ENCODE data around the gene LDB2. TPM values are rescaled to one million over a fixed set of nuclear protein-coding genes. Genes with fewer than 3 reads are reported as not detected.

LDB2 gene
- total RNA-seq, 1 donor from 2014 or later: 3.1 TPM

GRCh38 chr4:16729336-16729735, 169.1 kb downstream of the LDB2 start:
- Mint-ChIP-seq H3K27ac (ENCODE audit: unreplicated experiment) (peak overlapping the region; percentile 10), H3K36me3 (ENCODE audit: unreplicated experiment) (no peaks in the 10 kb centered on the region), H3K4me1 (ENCODE audit: low read depth, unreplicated experiment) (peaks cover 12% of the 10 kb centered on the region), H3K4me3 (ENCODE audit: unreplicated experiment) (peak overlapping the region; percentile 40), H3K9me3 (ENCODE audit: unreplicated experiment) (no peaks in the 10 kb centered on the region), H3K27me3 (ENCODE audit: unreplicated experiment) (no peaks in the 10 kb centered on the region)
- DNase-seq: no peak
- no peak for TF ChIP-seq CTCF (IDR thresholded peaks at IDR 0.05; ENCODE audit: partially characterized antibody, unreplicated experiment)

GRCh38 chr4:16728849-16729248, 169.6 kb downstream of the LDB2 start:
- H3K9me3 Mint-ChIP-seq (ENCODE audit: unreplicated experiment): no peaks in the 10 kb centered on the region
- H3K27me3 Mint-ChIP-seq (ENCODE audit: unreplicated experiment): peaks cover under 1% of the 10 kb centered on the region
- no peak for DNase-seq
- TF ChIP-seq CTCF (IDR thresholded peaks at IDR 0.05; ENCODE audit: partially characterized antibody, unreplicated experiment): no peak
- no peak overlapping the region for H3K27ac Mint-ChIP-seq (ENCODE audit: unreplicated experiment)
- peaks cover 12% of the 10 kb centered on the region for H3K4me1 Mint-ChIP-seq (ENCODE audit: low read depth, unreplicated experiment)
- no peak overlapping the region for H3K4me3 Mint-ChIP-seq (ENCODE audit: unreplicated experiment)
- no peaks in the 10 kb centered on the region for H3K36me3 Mint-ChIP-seq (ENCODE audit: unreplicated experiment)

GRCh38 chr4:16728111-16728510, 170.3 kb downstream of the LDB2 start:
- H3K4me3 Mint-ChIP-seq (ENCODE audit: unreplicated experiment): no peak overlapping the region
- no peaks in the 10 kb centered on the region for H3K9me3 Mint-ChIP-seq (ENCODE audit: unreplicated experiment)
- peaks cover 2% of the 10 kb centered on the region for H3K27me3 Mint-ChIP-seq (ENCODE audit: unreplicated experiment)
- DNase-seq: no peak
- H3K36me3 Mint-ChIP-seq (ENCODE audit: unreplicated experiment): no peaks in the 10 kb centered on the region
- H3K4me1 Mint-ChIP-seq (ENCODE audit: low read depth, unreplicated experiment): peaks cover 12% of the 10 kb centered on the region
- H3K27ac Mint-ChIP-seq (ENCODE audit: unreplicated experiment): no peak overlapping the region
- TF ChIP-seq CTCF (IDR thresholded peaks at IDR 0.05; ENCODE audit: partially characterized antibody, unreplicated experiment): no peak

GRCh38 chr4:16727218-16727617, 171.2 kb downstream of the LDB2 start:
- no peak overlapping the region for H3K4me3 Mint-ChIP-seq (ENCODE audit: unreplicated experiment)
- DNase-seq: no peak
- H3K4me1 Mint-ChIP-seq (ENCODE audit: low read depth, unreplicated experiment): peaks cover 12% of the 10 kb centered on the region
- H3K27me3 Mint-ChIP-seq (ENCODE audit: unreplicated experiment): peaks cover 2% of the 10 kb centered on the region
- H3K36me3 Mint-ChIP-seq (ENCODE audit: unreplicated experiment): no peaks in the 10 kb centered on the region
- H3K9me3 Mint-ChIP-seq (ENCODE audit: unreplicated experiment): no peaks in the 10 kb centered on the region
- no peak for TF ChIP-seq CTCF (IDR thresholded peaks at IDR 0.05; ENCODE audit: partially characterized antibody, unreplicated experiment)
- no peak overlapping the region for H3K27ac Mint-ChIP-seq (ENCODE audit: unreplicated experiment)

GRCh38 chr4:16726368-16727050, 171.9 kb downstream of the LDB2 start:
- H3K4me3 Mint-ChIP-seq (ENCODE audit: unreplicated experiment): no peak overlapping the region
- peaks cover 12% of the 10 kb centered on the region for H3K4me1 Mint-ChIP-seq (ENCODE audit: low read depth, unreplicated experiment)
- no peaks in the 10 kb centered on the region for H3K36me3 Mint-ChIP-seq (ENCODE audit: unreplicated experiment)
- no peak for DNase-seq
- H3K27me3 Mint-ChIP-seq (ENCODE audit: unreplicated experiment): peaks cover 2% of the 10 kb centered on the region
- H3K9me3 Mint-ChIP-seq (ENCODE audit: unreplicated experiment): no peaks in the 10 kb centered on the region
- H3K27ac Mint-ChIP-seq (ENCODE audit: unreplicated experiment): no peak overlapping the region
- TF ChIP-seq CTCF (IDR thresholded peaks at IDR 0.05; ENCODE audit: partially characterized antibody, unreplicated experiment): no peak

Data from glutamatergic neuron (in vitro differentiated cells).